Fibroblast of lung (primary cell): Measurements from ENCODE around the gene CCNJL.

Experiments used
- CTCF ChIP-seq, 2 donors: IDR thresholded peaks in 1 of 2; conservative IDR thresholded peaks in 1 of 2; 1 replicate in 1 of 2; 2 replicates in 1 of 2; pipeline ENCODE4 v1.5.1; 2011 to 2012; ENCODE audit warnings: low read length in 2 of 2, control low read depth in 1 of 2, inconsistent platforms in 1 of 2, low read depth in 1 of 2, mild to moderate bottlenecking in 1 of 2
- EZH2 ChIP-seq: IDR thresholded peaks from 2 replicates; pipeline ENCODE4 v1.5.1; 2012; ENCODE audit warnings: low read length, control low read depth, mild to moderate bottlenecking; ENCODE audit errors: missing control alignments

DNA sequence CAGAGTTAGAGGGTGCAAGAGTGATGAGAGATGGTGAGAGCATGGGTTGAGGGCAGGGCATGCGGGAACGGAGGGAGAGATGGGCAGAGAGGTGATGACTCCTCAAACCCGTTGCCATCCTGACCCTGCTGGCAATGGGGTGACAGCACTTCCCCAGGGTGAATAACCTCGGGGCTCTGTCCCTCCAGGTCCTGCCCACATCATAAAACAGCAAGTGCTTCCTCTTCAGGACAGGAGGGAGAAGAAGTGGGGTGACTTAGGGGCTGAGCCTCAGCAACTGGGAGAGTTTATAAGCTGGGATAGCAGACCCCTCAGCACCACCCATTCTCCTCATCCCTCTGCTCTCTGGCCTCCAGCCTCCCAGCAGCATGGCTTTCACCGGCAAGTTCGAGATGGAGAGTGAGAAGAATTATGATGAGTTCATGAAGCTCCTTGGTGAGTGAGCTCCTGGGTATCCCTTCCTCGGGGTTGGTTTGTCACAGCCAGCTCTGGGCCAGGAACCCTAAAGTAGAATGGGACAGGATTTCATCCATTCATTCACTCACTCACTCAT is 83.1 kb downstream of the CCNJL start, which contains the start of gene FABP6:
- TF ChIP-seq CTCF (conservative IDR thresholded peaks at IDR 0.05 in 1 of 2, IDR thresholded peaks at IDR 0.05 in 1 of 2; ENCODE audit: low read depth in 1 of 2, low read length in 2 of 2) (no peak), EZH2 (no peak)
